ENCODE results near the gene UNK.

GRCh38 chr17:75844530-75845057, 60.0 kb downstream of the UNK start:
- TF ChIP-seq CTCF (IDR thresholded peaks at IDR 0.05), result no peak
- no peak for TF ChIP-seq POLR2A (IDR thresholded peaks at IDR 0.05)

All from ovary (tissue), 3 donors.